HG03575 (cell line): Measurements from ENCODE around the gene SETD4.
"Not testable (repeated sequence)": the region's sequence is repeated elsewhere in the genome, so short reads cannot be mapped to it uniquely, and the experiment has no call there.

Source experiments
- ATAC-seq: cut with Tn5 transposase; IDR thresholded peaks from one replicate; pipeline ENCODE4 v1.9.1; 2021; ENCODE audit not compliant: unreplicated experiment, insufficient number of reproducible peaks, low FRiP score; ENCODE audit errors: extremely low read depth

SETD4 gene

GRCh38 chr21:36060159-36060921 is at the start of gene SETD4:
TSS of gene SETD4 (minus strand) at chr21:36060526. CDS start at chr21:36058888, 1,638 bp downstream.
- peak; percentile 55 for ATAC-seq

- ATAC-seq: no peak
Observed at GRCh38 chr21:36109868-36110267, 49.5 kb upstream of the SETD4 start.

- no peak for ATAC-seq
Observed at GRCh38 chr21:36105327-36105842, 45.1 kb upstream of the SETD4 start.

- no peak for ATAC-seq
Observed at GRCh38 chr21:36104317-36105300, 44.3 kb upstream of the SETD4 start.

- ATAC-seq: no peak
Observed at GRCh38 chr21:36103434-36103833, 43.1 kb upstream of the SETD4 start.

GRCh38 chr21:36100971-36101641 is 40.8 kb upstream of the SETD4 start:
- no peak for ATAC-seq

GRCh38 chr21:36099695-36100211 is 39.4 kb upstream of the SETD4 start:
- ATAC-seq: not testable (repeated sequence)

- ATAC-seq: no peak
Observed at GRCh38 chr21:36099000-36099399, 38.7 kb upstream of the SETD4 start.

GRCh38 chr21:36098182-36098532 is 37.8 kb upstream of the SETD4 start:
- ATAC-seq: no peak

- ATAC-seq: peak; percentile 79
Observed at GRCh38 chr21:36097427-36098181, 37.3 kb upstream of the SETD4 start.

- ATAC-seq: no peak
Observed at GRCh38 chr21:36096398-36097290, 36.3 kb upstream of the SETD4 start.

- ATAC-seq: no peak
Observed at GRCh38 chr21:36093512-36093911, 33.2 kb upstream of the SETD4 start.

GRCh38 chr21:36092681-36093080 is 32.4 kb upstream of the SETD4 start:
- ATAC-seq: no peak

GRCh38 chr21:36089946-36090345 is 29.6 kb upstream of the SETD4 start:
- ATAC-seq: no peak

- no peak for ATAC-seq
Observed at GRCh38 chr21:36087362-36088138, 27.2 kb upstream of the SETD4 start.

GRCh38 chr21:36082237-36082664 is 21.9 kb upstream of the SETD4 start:
- ATAC-seq: no peak

GRCh38 chr21:36080386-36080785 is 20.1 kb upstream of the SETD4 start:
- ATAC-seq: no peak
